HepG2 (cell line): ENCODE measurements around the gene FAM120B. TPM values are rescaled to one million over a fixed set of nuclear protein-coding genes. Genes with fewer than 3 reads are reported as not detected.

Experiments used
- ATAC-seq: fragments of 200-7000 bp; cut with Tn5 transposase; 3 replicates; pipeline ENCODE4 v1.9.1; 2020; ENCODE audit warnings: mild to moderate bottlenecking, moderate library complexity
- BruUV-seq: library from RNA; stranded (reverse); fragments of 400-500 nt; replicated peaks from 2 replicates; lab custom pipeline; 2021; lab: Mats Ljungman, UMichigan
- CTCF ChIA-PET: fragments of 300-600 bp; formaldehyde crosslinking; extraction: SDS; loops from one replicate; lab custom pipeline; 2021; ENCODE audit warnings: low total read pairs, inconsistent platforms, low intra/inter-chr PET ratio; lab: Yijun Ruan, JAX
- POLR2A ChIA-PET: fragments of 350-600 bp; sonication (Branson Sonifier 250); formaldehyde crosslinking; loops from one replicate; lab custom pipeline; 2020; ENCODE audit warnings: antibody characterized with exemption, inconsistent platforms; lab: Yijun Ruan, JAX
- DNase-seq: peaks from one replicate; pipeline ENCODE4 v3.0.0-alpha.2; 2015; ENCODE audit warnings: low spot score
- FAIRE-seq: peaks from 3 replicates; lab custom pipeline; 2011; peaks lifted over from hg19 to GRCh38; lab: Jason Lieb, UNC
- H2AFZ ChIP-seq: one replicate; pipeline ENCODE4 v1.6.1; 2011; ENCODE audit warnings: low read length, inconsistent platforms
- H3K27ac ChIP-seq: fragments of 300-600 bp; 3 replicates; pipeline ENCODE4 v1.8.0; 2011; ENCODE audit warnings: mixed run types, mild to moderate bottlenecking, mixed read lengths, low read length, inconsistent platforms; ENCODE audit not compliant: insufficient read depth; ENCODE audit errors: extremely low read length
- H3K27me3 ChIP-seq, 2 experiments: fragments of 200-600 bp in 1 of 2; 2 replicates in 1 of 2; 3 replicates in 1 of 2; pipeline versions ENCODE4 v1.6.0 to v1.8.0; 2011; ENCODE audit warnings: low read length in 2 of 2, mild to moderate bottlenecking in 2 of 2, moderate library complexity in 2 of 2, inconsistent platforms in 1 of 2; ENCODE audit not compliant: insufficient read depth in 2 of 2, control insufficient read depth in 1 of 2
- H3K36me3 ChIP-seq, 2 experiments: fragments of 200-600 bp in 1 of 2; replicated peaks in 1 of 2; 2 replicates in 1 of 2; 3 replicates in 1 of 2; pipeline versions ENCODE4 v1.5.1 to v1.8.0; 2011; ENCODE audit warnings: low read length in 2 of 2, inconsistent platforms in 1 of 2; ENCODE audit not compliant: insufficient read depth in 2 of 2, control insufficient read depth in 1 of 2
- H3K4me1 ChIP-seq: 2 replicates; pipeline ENCODE4 v1.5.1; 2012; ENCODE audit warnings: low read length, inconsistent platforms; ENCODE audit not compliant: insufficient read depth
- H3K4me2 ChIP-seq: 2 replicates; pipeline ENCODE4 v1.6.0; 2011; ENCODE audit warnings: low read depth, low read length, inconsistent platforms
- H3K4me3 ChIP-seq, 3 experiments: fragments of 200-600 bp in 1 of 3; sonication (generic), shearing (Covaris generic) in 1 of 3; replicated peaks in 1 of 3; 2 replicates each; pipeline ENCODE4 v1.5.1; 2011 to 2016; ENCODE audit warnings: low read length in 3 of 3, inconsistent platforms in 2 of 3, low read depth in 2 of 3, mild to moderate bottlenecking in 2 of 3, control low read depth in 1 of 3, mixed read lengths in 1 of 3; ENCODE audit not compliant: insufficient read depth in 1 of 3
- H3K79me2 ChIP-seq: one replicate; pipeline ENCODE4 v1.6.1; 2011; ENCODE audit warnings: low read length, inconsistent platforms; ENCODE audit not compliant: insufficient read depth
- H3K9ac ChIP-seq: 2 replicates; pipeline ENCODE4 v1.6.0; 2011; ENCODE audit warnings: mild to moderate bottlenecking, low read depth, low read length, inconsistent platforms; ENCODE audit not compliant: insufficient read depth
- H3K9me3 ChIP-seq: 2 replicates; pipeline ENCODE4 v1.5.1; 2012; ENCODE audit warnings: mild to moderate bottlenecking, low read length
- H4K20me1 ChIP-seq: 2 replicates; pipeline ENCODE4 v1.6.0; 2011; ENCODE audit warnings: inconsistent platforms, mild to moderate bottlenecking, low read length, moderate library complexity; ENCODE audit not compliant: insufficient read depth
- MLLT10 ChIP-seq: sonication (generic); formaldehyde crosslinking; IDR thresholded peaks from 2 replicates; pipeline ENCODE4 v1.4.0; 2020; ENCODE audit warnings: missing genetic modification reagents
- RARA ChIP-seq: IDR thresholded peaks from 2 replicates; pipeline ENCODE4 v1.6.1; 2016; ENCODE audit warnings: missing genetic modification reagents, missing compliant biosample characterization
- SP4 ChIP-seq: sonication (generic); formaldehyde crosslinking; IDR thresholded peaks from 2 replicates; pipeline ENCODE4 v1.8.1; 2023; ENCODE audit warnings: mild to moderate bottlenecking, missing genetic modification reagents
- ZNF687 ChIP-seq: sonication (generic); formaldehyde crosslinking; IDR thresholded peaks from 2 replicates; pipeline ENCODE4 v1.5.1; 2020; ENCODE audit warnings: mild to moderate bottlenecking, missing genetic modification reagents, moderate library complexity
- WGBS: methylation state at CpG from one replicate; pipeline ENCODE4 v1.1.6; 2017; ENCODE audit warnings: low lambda C conversion rate; 5-methylcytosine and 5-hydroxymethylcytosine counted together
- in situ Hi-C: cut with HindIII; loops from 2 replicates; pipeline ENCODE4 v1.10.0; 2017; ENCODE audit warnings: low pct_unique_long_range_greater_than_20kb; ENCODE audit not compliant: extremely low pct_ligation_motif_present
- intact Hi-C: fragments of 100-400 bp; cut with micrococcal nuclease; formaldehyde crosslinking; loops from one replicate; pipeline ENCODE4 v1.10.0; 2022; ENCODE audit not compliant: unreplicated experiment
- polyA plus RNA-seq, 8 experiments: library from polyadenylated mRNA; depleted of rRNA in 3 of 8; stranded (reverse) in 7 of 8; unstranded in 1 of 8; fragments of >200 nt; fragmentation: Illumina TruSeq in 4 of 8; extraction: Trizol in 4 of 8; gene quantifications; 2 replicates each; pipeline versions ENCODE4 v1.2.1 to v1.2.3, GENCODE V29; 2011 to 2016; ENCODE audit warnings: low read depth in 4 of 8, missing spikeins in 1 of 8, mixed read lengths in 1 of 8; ENCODE audit not compliant: insufficient read depth in 1 of 8
- total RNA-seq, 5 experiments: library from RNA; depleted of rRNA; stranded (reverse); fragments of >200 nt; fragmentation: Illumina TruSeq; extraction: Trizol; gene quantifications; 2 replicates each; pipeline ENCODE4 v1.2.3, GENCODE V29; 2016; ENCODE audit warnings: low read depth in 1 of 5
- TF ChIP-seq, protein P1 (sequence below): fragments of 450-650 bp; IDR thresholded peaks from 2 replicates; pipeline ENCODE4 v1.6.1; 2016

The FAM120B gene
- total and polyA plus RNA-seq, 2 of the 13 experiments (the other 11 are each of a cell fraction or from before 2014, with no cell fraction given): 9.2 to 10.7 TPM

DNA sequence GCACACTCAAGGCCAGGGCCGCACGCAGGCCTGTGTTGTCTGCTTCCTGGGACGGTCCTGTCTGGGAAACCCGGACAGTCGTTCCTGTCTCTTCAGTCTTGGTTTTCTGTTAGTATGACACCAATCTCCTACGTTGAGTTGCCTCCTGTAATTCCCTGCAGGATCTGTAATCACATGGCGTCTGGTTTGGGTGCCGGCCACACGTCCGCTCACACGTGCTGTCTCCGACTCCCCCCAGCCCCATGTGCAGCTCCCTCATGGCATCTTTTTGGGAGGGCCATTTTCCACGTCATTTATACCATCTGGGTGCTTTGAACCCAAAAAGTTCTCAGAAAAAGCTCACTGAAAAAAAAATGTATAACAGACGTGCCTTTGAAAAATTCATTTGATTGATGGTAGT, 38.9 kb upstream of the FAM120B start:
- H2AFZ ChIP-seq: no peak overlapping the region
- H3K79me2 ChIP-seq: no peaks in the 10 kb centered on the region
- H3K36me3 ChIP-seq: no peaks in the 10 kb centered on the region
- in situ Hi-C loops (no loop called here), intact Hi-C loops (no loop called here)
- no peak for DNase-seq
- no peak overlapping the region for H3K9ac ChIP-seq
- no peak overlapping the region for H3K27ac ChIP-seq
- TF ChIP-seq MLLT10 (no peak), SP4 (no peak), ZNF687 (no peak), RARA (CRISPR knock-in tag) (no peak)
- TF ChIP-seq, protein P1, sequence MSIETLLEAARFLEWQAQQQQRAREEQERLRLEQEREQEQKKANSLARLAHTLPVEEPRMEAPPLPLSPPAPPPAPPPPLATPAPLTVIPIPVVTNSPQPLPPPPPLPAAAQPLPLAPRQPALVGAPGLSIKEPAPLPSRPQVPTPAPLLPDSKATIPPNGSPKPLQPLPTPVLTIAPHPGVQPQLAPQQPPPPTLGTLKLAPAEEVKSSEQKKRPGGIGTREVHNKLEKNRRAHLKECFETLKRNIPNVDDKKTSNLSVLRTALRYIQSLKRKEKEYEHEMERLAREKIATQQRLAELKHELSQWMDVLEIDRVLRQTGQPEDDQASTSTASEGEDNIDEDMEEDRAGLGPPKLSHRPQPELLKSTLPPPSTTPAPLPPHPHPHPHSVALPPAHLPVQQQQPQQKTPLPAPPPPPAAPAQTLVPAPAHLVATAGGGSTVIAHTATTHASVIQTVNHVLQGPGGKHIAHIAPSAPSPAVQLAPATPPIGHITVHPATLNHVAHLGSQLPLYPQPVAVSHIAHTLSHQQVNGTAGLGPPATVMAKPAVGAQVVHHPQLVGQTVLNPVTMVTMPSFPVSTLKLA: peak; percentile 66
- TF ChIP-seq, all 625 proteins: peak for 1
- no peak overlapping the region for H3K4me3 ChIP-seq
- no peaks in the 10 kb centered on the region for H3K9me3 ChIP-seq
- H4K20me1 ChIP-seq: no peaks in the 10 kb centered on the region; the same call in 1 of the 2 replicates
- BruUV-seq: no TSS peak
- ChIA-PET POLR2A (no interaction called here), CTCF (no interaction called here)
- 62% methylated on average over 14 of the region's 14 CpGs for WGBS
- H3K4me2 ChIP-seq: no peak overlapping the region
- peaks cover 28 to 80% of the 10 kb centered on the region in 2 experiments for H3K27me3 ChIP-seq
- peaks cover 12% of the 10 kb centered on the region for H3K4me1 ChIP-seq
- ATAC-seq: no peak
- no peak for FAIRE-seq
